ENCODE measurements around the gene SHROOM3.

Gene SHROOM3

DNA sequence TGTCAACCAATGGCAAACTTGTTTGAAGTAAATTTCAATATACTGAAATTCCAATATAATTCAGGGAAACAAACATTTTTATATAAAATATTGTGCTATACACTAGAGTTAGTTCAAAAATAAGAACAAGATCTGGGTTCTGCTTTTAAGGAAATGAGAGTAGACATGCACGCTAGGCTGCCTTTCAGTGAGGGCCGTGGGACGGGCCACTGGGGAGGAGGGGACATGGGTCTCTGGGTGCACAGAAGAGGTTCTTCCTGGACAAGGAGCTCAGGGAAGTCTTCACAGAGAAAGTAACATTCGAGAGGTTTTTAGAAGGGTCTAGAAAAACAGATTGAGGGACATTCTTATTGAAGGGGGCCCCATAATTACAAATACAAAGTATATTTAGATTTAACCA, 64.4 kb downstream of the SHROOM3 start:
- TF ChIP-seq TCF12 (IDR thresholded peaks at IDR 0.05; ENCODE audit: low read depth) (no peak), EGR1 (IDR thresholded peaks at IDR 0.05) (no peak), ZBTB7A (IDR thresholded peaks at IDR 0.05; ENCODE audit: low read depth) (no peak), NFIC (IDR thresholded peaks at IDR 0.05) (no peak)

DNA sequence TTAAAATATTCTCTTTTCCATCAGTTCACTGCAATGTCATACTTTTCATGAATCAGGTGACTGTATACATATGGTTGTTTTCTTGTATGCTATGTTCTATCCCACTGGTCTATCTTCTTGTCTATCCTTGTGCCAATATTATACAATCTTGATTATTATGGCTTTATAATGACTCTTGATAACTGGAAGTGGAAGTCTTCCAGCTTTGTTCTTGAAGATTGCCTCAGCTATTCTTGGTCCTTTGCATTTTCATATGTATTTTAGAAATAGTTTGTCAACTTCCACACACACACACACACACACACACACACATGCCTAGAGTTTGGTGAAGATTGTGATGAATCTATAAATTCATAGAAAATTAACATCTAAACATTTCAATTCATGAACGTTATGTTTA, 67.9 kb downstream of the SHROOM3 start:
- TF ChIP-seq, protein P1, sequence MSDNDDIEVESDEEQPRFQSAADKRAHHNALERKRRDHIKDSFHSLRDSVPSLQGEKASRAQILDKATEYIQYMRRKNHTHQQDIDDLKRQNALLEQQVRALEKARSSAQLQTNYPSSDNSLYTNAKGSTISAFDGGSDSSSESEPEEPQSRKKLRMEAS (IDR thresholded peaks at IDR 0.05) = no peak
- TF ChIP-seq CEBPB (IDR thresholded peaks at IDR 0.05) (no peak), YY1 (IDR thresholded peaks at IDR 0.05; ENCODE audit: low read depth) (no peak), CREB1 (IDR thresholded peaks at IDR 0.05; ENCODE audit: low read depth) (no peak), NFIC (IDR thresholded peaks at IDR 0.05) (no peak), EP300 (IDR thresholded peaks at IDR 0.05; ENCODE audit: borderline replicate concordance) (no peak), TCF12 (IDR thresholded peaks at IDR 0.05; ENCODE audit: low read depth) (no peak), FOXM1 (IDR thresholded peaks at IDR 0.05; ENCODE audit: borderline replicate concordance, low read depth) (no peak), TAF1 (IDR thresholded peaks at IDR 0.05; ENCODE audit: low read depth) (no peak)
- TF ChIP-seq, protein P2, sequence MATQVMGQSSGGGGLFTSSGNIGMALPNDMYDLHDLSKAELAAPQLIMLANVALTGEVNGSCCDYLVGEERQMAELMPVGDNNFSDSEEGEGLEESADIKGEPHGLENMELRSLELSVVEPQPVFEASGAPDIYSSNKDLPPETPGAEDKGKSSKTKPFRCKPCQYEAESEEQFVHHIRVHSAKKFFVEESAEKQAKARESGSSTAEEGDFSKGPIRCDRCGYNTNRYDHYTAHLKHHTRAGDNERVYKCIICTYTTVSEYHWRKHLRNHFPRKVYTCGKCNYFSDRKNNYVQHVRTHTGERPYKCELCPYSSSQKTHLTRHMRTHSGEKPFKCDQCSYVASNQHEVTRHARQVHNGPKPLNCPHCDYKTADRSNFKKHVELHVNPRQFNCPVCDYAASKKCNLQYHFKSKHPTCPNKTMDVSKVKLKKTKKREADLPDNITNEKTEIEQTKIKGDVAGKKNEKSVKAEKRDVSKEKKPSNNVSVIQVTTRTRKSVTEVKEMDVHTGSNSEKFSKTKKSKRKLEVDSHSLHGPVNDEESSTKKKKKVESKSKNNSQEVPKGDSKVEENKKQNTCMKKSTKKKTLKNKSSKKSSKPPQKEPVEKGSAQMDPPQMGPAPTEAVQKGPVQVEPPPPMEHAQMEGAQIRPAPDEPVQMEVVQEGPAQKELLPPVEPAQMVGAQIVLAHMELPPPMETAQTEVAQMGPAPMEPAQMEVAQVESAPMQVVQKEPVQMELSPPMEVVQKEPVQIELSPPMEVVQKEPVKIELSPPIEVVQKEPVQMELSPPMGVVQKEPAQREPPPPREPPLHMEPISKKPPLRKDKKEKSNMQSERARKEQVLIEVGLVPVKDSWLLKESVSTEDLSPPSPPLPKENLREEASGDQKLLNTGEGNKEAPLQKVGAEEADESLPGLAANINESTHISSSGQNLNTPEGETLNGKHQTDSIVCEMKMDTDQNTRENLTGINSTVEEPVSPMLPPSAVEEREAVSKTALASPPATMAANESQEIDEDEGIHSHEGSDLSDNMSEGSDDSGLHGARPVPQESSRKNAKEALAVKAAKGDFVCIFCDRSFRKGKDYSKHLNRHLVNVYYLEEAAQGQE (IDR thresholded peaks at IDR 0.05; ENCODE audit: low read depth) = no peak

DNA sequence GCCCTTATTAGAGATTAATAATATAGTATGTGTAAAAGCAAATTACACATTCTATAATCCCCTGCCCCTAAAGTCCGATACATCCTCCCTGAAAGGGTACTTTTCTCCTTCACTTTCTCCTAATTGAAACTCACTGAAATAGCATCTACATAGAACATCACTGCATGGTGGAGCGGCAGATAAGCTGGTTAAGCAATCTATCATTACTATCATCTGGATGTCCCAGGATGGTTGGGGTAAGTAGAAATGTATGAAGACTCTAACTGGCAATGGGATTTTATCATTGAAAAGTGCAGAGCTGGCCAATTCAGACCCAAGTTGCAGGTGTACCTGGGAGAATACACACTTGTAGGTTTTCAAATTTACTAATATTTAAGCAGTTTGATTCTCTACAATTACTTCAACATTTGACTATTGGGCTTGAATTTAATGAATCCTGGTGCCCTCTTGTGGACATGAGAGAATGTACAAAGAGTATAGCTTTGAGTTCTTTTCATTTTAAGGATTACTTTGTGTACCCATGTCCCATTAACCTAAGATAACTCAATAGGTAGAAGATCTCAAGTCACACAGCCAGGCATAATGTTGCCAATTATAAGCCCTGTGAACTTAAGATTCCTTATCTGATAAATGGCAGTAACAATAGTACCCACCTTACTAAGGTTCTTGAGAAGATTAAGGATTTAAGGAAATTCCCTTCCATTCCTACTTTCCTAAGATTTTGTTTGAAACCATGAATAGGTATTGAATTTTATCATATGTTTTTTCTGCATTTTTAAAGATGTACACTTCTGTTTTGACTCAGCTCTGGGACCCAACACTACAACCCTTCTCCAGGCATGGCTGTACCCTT, 69.8 kb downstream of the SHROOM3 start:
- TF ChIP-seq RAD21 (IDR thresholded peaks at IDR 0.05; ENCODE audit: low read depth) (peak; percentile 70), ZBTB7A (IDR thresholded peaks at IDR 0.05; ENCODE audit: low read depth) (no peak)

DNA sequence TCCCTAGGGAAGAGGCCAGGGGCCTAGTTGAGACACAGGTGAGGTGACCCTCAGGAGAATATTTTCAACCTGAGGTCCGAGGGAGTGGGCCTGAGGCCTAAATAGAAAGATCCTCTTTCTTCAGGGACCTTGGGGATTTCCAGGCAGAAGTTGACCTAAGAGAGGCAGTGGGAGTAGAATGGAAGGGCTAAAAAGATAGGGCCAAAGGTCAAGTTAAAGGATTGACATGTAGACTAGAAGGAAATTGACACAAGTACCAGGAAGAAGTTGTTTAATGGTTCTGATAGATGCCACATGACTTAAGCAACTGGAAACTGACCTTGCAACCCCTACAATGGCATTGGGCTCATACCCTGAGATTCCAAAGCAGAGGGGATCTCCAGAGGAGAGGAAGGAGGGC, 76.9 kb downstream of the SHROOM3 start:
- TF ChIP-seq CREB1 (IDR thresholded peaks at IDR 0.05; ENCODE audit: low read depth) = no peak
- TF ChIP-seq FOXM1 (IDR thresholded peaks at IDR 0.05; ENCODE audit: borderline replicate concordance, low read depth) = no peak
- no peak for TF ChIP-seq ZBTB7A (IDR thresholded peaks at IDR 0.05; ENCODE audit: low read depth)
- TF ChIP-seq, protein P3, sequence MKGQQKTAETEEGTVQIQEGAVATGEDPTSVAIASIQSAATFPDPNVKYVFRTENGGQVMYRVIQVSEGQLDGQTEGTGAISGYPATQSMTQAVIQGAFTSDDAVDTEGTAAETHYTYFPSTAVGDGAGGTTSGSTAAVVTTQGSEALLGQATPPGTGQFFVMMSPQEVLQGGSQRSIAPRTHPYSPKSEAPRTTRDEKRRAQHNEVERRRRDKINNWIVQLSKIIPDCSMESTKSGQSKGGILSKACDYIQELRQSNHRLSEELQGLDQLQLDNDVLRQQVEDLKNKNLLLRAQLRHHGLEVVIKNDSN (IDR thresholded peaks at IDR 0.05) = no peak
- no peak for TF ChIP-seq CEBPB (IDR thresholded peaks at IDR 0.05)
- TF ChIP-seq TEAD4 (IDR thresholded peaks at IDR 0.05) = no peak
- no peak for TF ChIP-seq EGR1 (IDR thresholded peaks at IDR 0.05)
- no peak for TF ChIP-seq TAF1 (IDR thresholded peaks at IDR 0.05; ENCODE audit: low read depth)
- TF ChIP-seq, protein P1 (IDR thresholded peaks at IDR 0.05) = no peak
- TF ChIP-seq YY1 (IDR thresholded peaks at IDR 0.05; ENCODE audit: low read depth) = no peak
- no peak for TF ChIP-seq RAD21 (IDR thresholded peaks at IDR 0.05; ENCODE audit: low read depth)
- TF ChIP-seq EP300 (IDR thresholded peaks at IDR 0.05; ENCODE audit: borderline replicate concordance) = no peak
- TF ChIP-seq TCF12 (IDR thresholded peaks at IDR 0.05; ENCODE audit: low read depth) = no peak
- TF ChIP-seq, protein P2 (IDR thresholded peaks at IDR 0.05; ENCODE audit: low read depth) = no peak
- no peak for TF ChIP-seq NFIC (IDR thresholded peaks at IDR 0.05)

DNA sequence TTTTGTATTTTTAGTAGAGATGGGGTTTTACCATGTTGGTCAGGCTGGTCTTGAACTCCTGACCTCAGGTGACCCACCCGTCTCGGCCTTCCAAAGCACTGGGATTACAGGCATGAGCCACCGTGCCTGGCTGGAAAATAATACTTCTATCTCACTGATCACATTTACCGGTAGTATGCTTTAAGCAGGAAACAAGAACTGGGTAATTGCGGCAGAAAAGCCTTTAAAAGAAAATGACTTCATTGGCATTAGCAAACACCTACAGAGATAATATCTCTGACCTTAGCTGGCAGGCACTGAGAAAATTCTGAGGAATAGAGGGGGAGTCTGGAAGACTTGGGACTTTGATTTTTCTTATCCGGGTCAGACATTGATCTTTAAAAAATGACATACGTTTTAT, 78.5 kb downstream of the SHROOM3 start:
- no peak for TF ChIP-seq ZBTB7A (IDR thresholded peaks at IDR 0.05; ENCODE audit: low read depth)
- TF ChIP-seq EP300 (IDR thresholded peaks at IDR 0.05; ENCODE audit: borderline replicate concordance) = no peak
- no peak for TF ChIP-seq FOXM1 (IDR thresholded peaks at IDR 0.05; ENCODE audit: borderline replicate concordance, low read depth)
- no peak for TF ChIP-seq YY1 (IDR thresholded peaks at IDR 0.05; ENCODE audit: low read depth)
- TF ChIP-seq, protein P2 (IDR thresholded peaks at IDR 0.05; ENCODE audit: low read depth) = no peak
- TF ChIP-seq TEAD4 (IDR thresholded peaks at IDR 0.05) = no peak
- TF ChIP-seq TAF1 (IDR thresholded peaks at IDR 0.05; ENCODE audit: low read depth) = no peak
- no peak for TF ChIP-seq RAD21 (IDR thresholded peaks at IDR 0.05; ENCODE audit: low read depth)
- no peak for TF ChIP-seq CEBPB (IDR thresholded peaks at IDR 0.05)
- TF ChIP-seq EGR1 (IDR thresholded peaks at IDR 0.05) = no peak

All from Ishikawa (cell line).